HUES6 (cell line): ENCODE measurements around the gene MFSD6L.

Experiments used
- H3K27ac ChIP-seq: 2 replicates; pipeline ENCODE4 v1.7.0; 2013; ENCODE audit warnings: low read depth, mild to moderate bottlenecking, low read length, inconsistent platforms
- H3K27me3 ChIP-seq: 2 replicates; pipeline ENCODE4 v1.6.1; 2013; ENCODE audit warnings: low read length; ENCODE audit not compliant: control insufficient read depth, insufficient read depth
- H3K36me3 ChIP-seq: 2 replicates; pipeline ENCODE4 v1.6.1; 2013; ENCODE audit warnings: low read length; ENCODE audit not compliant: control insufficient read depth, insufficient read depth
- H3K4me1 ChIP-seq: 2 replicates; pipeline ENCODE4 v1.6.1; 2013; ENCODE audit warnings: low read length; ENCODE audit not compliant: control insufficient read depth, insufficient read depth
- H3K4me3 ChIP-seq: 2 replicates; pipeline ENCODE4 v1.5.1; 2013; ENCODE audit warnings: low read depth, low read length
- H3K9ac ChIP-seq: one replicate; pipeline ENCODE4 v1.6.1; 2013; ENCODE audit warnings: mild to moderate bottlenecking, low read length
- H3K9me3 ChIP-seq: 2 replicates; pipeline ENCODE4 v1.6.1; 2013; ENCODE audit warnings: low read depth, low read length; ENCODE audit not compliant: control insufficient read depth, insufficient read depth

The MFSD6L gene

DNA sequence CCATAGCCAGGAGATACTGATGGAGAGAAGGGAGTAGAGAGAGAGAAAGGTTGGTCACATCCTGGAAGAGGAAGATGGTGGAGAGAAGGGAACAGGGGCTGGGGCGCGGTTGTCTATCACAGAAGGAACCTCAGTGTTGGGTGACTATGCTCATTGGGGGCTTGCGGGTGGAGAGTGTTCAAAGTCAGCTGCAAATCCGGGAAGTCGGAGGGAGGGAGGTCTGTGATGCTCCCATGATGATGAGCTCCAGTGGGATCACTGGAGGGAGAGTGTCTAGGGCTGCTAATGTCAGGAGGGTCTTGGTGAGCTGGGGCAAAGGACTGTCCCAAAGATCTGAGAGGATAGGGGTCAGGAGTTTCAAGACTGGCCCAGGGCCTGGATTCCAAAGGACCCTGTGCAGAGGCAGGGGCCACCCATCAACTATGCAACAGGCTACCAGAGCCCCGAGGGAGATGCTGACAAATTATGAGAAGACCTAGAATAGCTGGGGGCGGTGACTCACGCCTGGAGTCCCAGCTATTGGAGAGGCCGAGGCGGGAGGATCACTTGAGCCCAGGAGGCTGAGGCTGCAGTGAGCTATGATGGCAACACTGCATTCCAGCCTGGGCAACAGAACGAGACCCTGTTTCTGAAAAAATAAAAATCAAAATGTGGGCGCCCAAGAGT lies 43.4 kb downstream of the MFSD6L start:
- no peaks in the 10 kb centered on the region for H3K9me3 ChIP-seq
- no peaks in the 10 kb centered on the region for H3K36me3 ChIP-seq
- no peaks in the 10 kb centered on the region for H3K4me1 ChIP-seq
- H3K27me3 ChIP-seq: no peaks in the 10 kb centered on the region; the same call in 1 of the 2 replicates
- no peak overlapping the region for H3K9ac ChIP-seq
- H3K4me3 ChIP-seq: no peak overlapping the region
- H3K27ac ChIP-seq: no peak overlapping the region

DNA sequence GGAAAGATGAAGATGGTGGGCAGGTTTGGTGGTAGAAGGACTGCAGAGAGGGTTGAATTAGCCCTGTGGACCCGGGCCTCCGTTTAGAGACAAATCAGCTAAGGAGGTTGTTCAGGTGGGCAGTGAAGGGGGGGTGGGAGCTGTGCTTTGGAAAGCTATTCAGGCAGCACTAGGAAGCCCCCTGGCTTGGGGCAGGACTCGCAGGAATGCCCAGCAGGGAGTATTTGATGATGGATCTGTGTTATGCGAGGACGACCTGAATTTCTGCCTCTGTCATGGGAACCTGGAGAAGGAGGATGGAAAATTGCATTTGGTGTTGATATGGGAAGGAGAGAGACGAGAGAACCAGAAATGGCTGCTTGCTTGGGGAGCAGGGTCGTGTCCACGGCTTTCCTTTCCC lies 44.3 kb downstream of the MFSD6L start:
- Histone ChIP-seq H3K36me3 (no peaks in the 10 kb centered on the region), H3K9me3 (no peaks in the 10 kb centered on the region), H3K9ac (no peak overlapping the region), H3K27me3 (no peaks in the 10 kb centered on the region; the same call in 1 of the 2 replicates), H3K4me1 (no peaks in the 10 kb centered on the region), H3K27ac (no peak overlapping the region), H3K4me3 (no peak overlapping the region)

DNA sequence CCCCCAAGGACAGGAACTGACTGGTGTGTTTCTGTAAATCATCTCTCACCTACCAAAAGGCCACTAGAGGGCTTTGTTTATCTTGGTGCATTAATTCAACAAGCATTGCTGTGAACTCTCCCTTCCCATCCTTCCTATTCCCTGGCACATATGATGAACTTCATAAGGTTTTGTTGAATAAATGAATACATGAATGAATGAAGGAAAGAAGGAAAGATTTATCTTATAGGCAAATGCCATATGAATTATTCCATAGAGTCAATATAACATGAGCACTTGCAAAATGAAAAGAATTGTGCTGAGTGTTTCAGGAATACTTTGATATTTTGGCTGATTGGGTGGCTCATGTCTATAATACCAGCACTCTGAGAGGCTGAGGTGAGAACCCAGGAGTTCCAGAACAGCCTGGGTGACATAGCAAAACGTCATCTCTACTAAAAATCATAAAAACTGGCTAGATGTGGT lies 45.2 kb downstream of the MFSD6L start:
- H3K27ac ChIP-seq: no peak overlapping the region
- no peaks in the 10 kb centered on the region for H3K36me3 ChIP-seq
- no peaks in the 10 kb centered on the region for H3K9me3 ChIP-seq
- H3K27me3 ChIP-seq: no peaks in the 10 kb centered on the region; the same call in 1 of the 2 replicates
- no peak overlapping the region for H3K4me3 ChIP-seq
- H3K4me1 ChIP-seq: no peaks in the 10 kb centered on the region
- no peak overlapping the region for H3K9ac ChIP-seq

DNA sequence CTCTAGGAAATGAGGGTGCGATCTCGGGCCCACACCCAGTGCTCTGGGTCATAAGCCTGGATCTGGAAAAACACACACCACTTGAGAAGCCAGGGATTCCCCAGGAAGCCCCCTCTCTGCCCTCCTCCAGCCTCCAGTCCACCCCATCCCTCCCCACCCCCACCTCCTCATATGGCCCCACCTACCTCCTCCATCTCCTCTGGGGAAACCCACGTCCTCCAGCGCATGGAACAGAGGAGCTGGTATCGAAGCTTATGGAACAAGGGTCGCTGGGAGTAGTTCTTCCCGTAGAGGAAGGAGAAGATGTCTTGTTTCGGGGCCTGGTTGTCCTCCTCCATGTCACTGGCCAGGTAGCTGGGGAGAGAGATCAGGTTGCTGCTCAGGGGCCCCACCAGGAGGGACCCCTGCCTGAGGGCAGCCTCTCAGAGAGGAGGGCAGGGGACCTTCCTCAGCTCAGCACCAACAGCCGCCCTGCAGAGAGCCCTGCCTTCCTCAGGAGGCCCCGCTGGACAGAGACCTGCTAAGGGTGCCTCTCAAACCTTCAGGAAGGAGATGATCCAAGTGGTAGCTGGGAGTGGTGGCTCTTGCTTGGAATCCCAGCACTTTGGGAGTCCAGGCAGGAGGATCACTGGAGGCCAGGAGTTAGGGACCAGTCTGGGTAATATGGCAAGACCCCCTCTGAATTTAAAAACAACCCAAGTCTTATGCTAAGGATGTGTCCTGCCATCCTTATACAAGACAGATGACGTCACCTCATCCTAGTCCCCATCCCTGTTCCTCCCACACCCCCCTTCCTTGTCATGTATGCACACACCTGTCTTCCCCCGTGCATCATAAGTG lies 45.8 kb downstream of the MFSD6L start:
- no peaks in the 10 kb centered on the region for H3K36me3 ChIP-seq
- no peak overlapping the region for H3K27ac ChIP-seq
- H3K4me3 ChIP-seq: no peak overlapping the region
- H3K9ac ChIP-seq: no peak overlapping the region
- H3K4me1 ChIP-seq: no peaks in the 10 kb centered on the region
- no peaks in the 10 kb centered on the region for H3K9me3 ChIP-seq
- H3K27me3 ChIP-seq: no peaks in the 10 kb centered on the region; the same call in 1 of the 2 replicates

DNA sequence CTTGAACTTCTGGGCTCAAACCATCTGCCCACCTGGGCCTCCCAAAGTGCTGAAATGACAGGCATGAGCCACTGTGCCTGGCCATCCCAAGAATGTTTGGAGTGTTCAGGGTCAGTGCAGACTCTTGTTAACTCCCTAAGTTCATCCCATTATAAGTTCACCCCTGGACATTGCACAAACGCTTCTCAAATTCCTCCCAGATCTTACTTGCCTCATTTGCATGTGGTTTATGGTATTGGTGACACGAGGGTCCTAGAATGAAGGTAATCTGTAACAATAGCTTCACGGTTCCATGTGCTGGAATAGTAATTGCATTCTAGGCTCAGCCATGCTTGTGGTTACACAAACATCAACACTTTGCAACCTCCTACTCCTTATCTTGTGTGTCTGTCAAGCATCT lies 49.5 kb downstream of the MFSD6L start:
- no peaks in the 10 kb centered on the region for H3K36me3 ChIP-seq
- no peak overlapping the region for H3K4me3 ChIP-seq
- no peaks in the 10 kb centered on the region for H3K9me3 ChIP-seq
- H3K9ac ChIP-seq: no peak overlapping the region
- H3K27ac ChIP-seq: no peak overlapping the region
- H3K4me1 ChIP-seq: no peaks in the 10 kb centered on the region
- H3K27me3 ChIP-seq: peaks cover 9% of the 10 kb centered on the region

DNA sequence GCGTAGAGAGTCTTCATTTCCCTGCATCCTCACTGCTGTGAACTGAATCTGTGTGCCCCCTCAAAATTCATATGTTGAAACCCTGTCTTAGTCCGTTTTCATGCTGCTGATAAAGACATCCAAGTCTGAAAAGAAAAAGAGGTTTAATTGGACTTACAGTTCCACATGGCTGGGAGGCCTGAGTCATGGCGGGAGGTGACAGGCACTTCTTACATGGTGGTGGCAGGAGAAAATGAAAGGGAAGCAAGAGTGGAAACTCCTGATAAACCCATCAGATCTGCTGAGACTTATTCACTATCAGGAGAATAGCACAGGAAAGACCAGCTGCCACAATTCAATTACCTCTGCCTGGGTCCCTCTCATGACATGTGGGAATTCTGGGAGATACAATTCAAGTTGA lies 51.4 kb downstream of the MFSD6L start:
- no peak overlapping the region for H3K4me3 ChIP-seq

More for the DNA sequence above, 51.4 kb downstream of the MFSD6L start:
- no peak overlapping the region for H3K9ac ChIP-seq
- no peak overlapping the region for H3K27ac ChIP-seq
- no peaks in the 10 kb centered on the region for H3K9me3 ChIP-seq
- H3K4me1 ChIP-seq: no peaks in the 10 kb centered on the region
- H3K36me3 ChIP-seq: no peaks in the 10 kb centered on the region
- peaks cover 9% of the 10 kb centered on the region for H3K27me3 ChIP-seq
